SU-DHL-6 (cell line): ENCODE data around the gene PRKAG1.

Source experiments
- H2AFZ ChIP-seq: fragments of 200-600 bp; sonication (generic); 2 replicates; pipeline ENCODE4 v1.6.1; 2014; ENCODE audit warnings: low read depth, mild to moderate bottlenecking, moderate library complexity, mixed read lengths, antibody characterized with exemption, low read length; ENCODE audit not compliant: severe bottlenecking
- H3F3A ChIP-seq: fragments of 200-600 bp; shearing (Covaris generic); 2 replicates; pipeline ENCODE4 v1.6.0; 2016; ENCODE audit warnings: antibody characterized with exemption, mild to moderate bottlenecking; ENCODE audit not compliant: insufficient read depth
- H3K27ac ChIP-seq: fragments of 200-600 bp; sonication (generic); 2 replicates; pipeline ENCODE4 v1.5.1; 2016; ENCODE audit warnings: low read depth, mild to moderate bottlenecking, low read length, moderate library complexity, mixed read lengths
- H3K27me3 ChIP-seq: fragments of 200-600 bp; sonication (generic), shearing (Covaris generic); 2 replicates; pipeline ENCODE4 v1.6.0; 2014; ENCODE audit warnings: mild to moderate bottlenecking, low read length
- H3K36me3 ChIP-seq: fragments of 200-600 bp; sonication (generic); 2 replicates; pipeline ENCODE4 v1.6.1; 2014; ENCODE audit warnings: mild to moderate bottlenecking, low read length, mixed read lengths
- H3K4me2 ChIP-seq: fragments of 300-600, 200-600 bp; shearing (Covaris generic), sonication (generic); 2 replicates; pipeline ENCODE4 v1.6.0; 2014; ENCODE audit warnings: low read length, low read depth, mild to moderate bottlenecking; ENCODE audit not compliant: poor library complexity, severe bottlenecking
- H3K4me3 ChIP-seq: fragments of 200-600 bp; sonication (generic); 2 replicates; pipeline ENCODE4 v1.5.1; 2014; ENCODE audit warnings: antibody characterized with exemption, low read length, mild to moderate bottlenecking, mixed read lengths; ENCODE audit not compliant: insufficient read depth, poor library complexity, severe bottlenecking
- H3K79me2 ChIP-seq: fragments of 200-600 bp; sonication (generic); 2 replicates; pipeline ENCODE4 v1.6.1; 2014; ENCODE audit warnings: mild to moderate bottlenecking, low read length, moderate library complexity; ENCODE audit not compliant: insufficient read depth
- H3K9ac ChIP-seq: fragments of 200-600 bp; sonication (generic); 2 replicates; pipeline ENCODE4 v1.7.0; 2014; ENCODE audit warnings: mild to moderate bottlenecking, low read length
- H3K9me2 ChIP-seq: fragments of 200-600 bp; sonication (generic); replicated peaks from 2 replicates; pipeline ENCODE4 v1.6.1; 2014; ENCODE audit warnings: low read length; ENCODE audit not compliant: insufficient read depth
- H3K9me3 ChIP-seq: fragments of 200-600 bp; sonication (generic); 2 replicates; pipeline ENCODE4 v1.6.1; 2014; ENCODE audit warnings: low read length, mixed read lengths; ENCODE audit not compliant: insufficient read depth
- H4K20me1 ChIP-seq: fragments of 200-600 bp; sonication (generic); 2 replicates; pipeline ENCODE4 v1.6.1; 2014; ENCODE audit warnings: low read depth, mild to moderate bottlenecking, antibody characterized with exemption, low read length, moderate library complexity, mixed read lengths
- EZH2phosphoT487 ChIP-seq: fragments of 200-600 bp; sonication (generic), shearing (Covaris generic); conservative IDR thresholded peaks from 2 replicates; pipeline ENCODE4 v1.6.1; 2018; ENCODE audit warnings: mild to moderate bottlenecking, antibody characterized with exemption, low read length, moderate library complexity, mixed read lengths
- TF ChIP-seq, protein P1 (sequence below): fragments of 200-600 bp; sonication (generic); IDR thresholded peaks from one replicate; pipeline ENCODE4 v1.5.1; 2017; ENCODE audit warnings: antibody characterized with exemption, mild to moderate bottlenecking, low read length, moderate library complexity; ENCODE audit not compliant: insufficient read depth, poor library complexity, severe bottlenecking

The PRKAG1 gene

DNA sequence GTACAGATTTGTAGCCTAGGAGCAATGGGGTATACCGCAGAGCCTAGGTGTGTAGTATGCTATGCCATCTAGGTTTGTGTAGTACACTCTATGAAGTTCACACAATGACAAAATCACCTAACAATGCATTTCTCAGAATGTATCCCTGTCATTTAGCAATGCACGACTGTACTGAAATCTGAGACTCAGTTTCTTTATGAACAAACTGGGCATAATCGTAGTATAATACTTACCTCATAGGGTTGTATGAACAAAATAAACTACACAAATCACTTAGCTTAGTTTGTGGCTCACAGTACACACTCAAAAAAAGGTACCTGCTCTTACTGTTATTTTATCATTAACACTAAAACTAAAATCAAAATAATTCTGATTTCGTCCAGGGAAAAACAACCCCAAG lies 6.9 kb upstream of the PRKAG1 start:
- no peaks in the 10 kb centered on the region for H3K9me2 ChIP-seq
- H4K20me1 ChIP-seq: no peaks in the 10 kb centered on the region
- no peak overlapping the region for H3K27ac ChIP-seq
- no peaks in the 10 kb centered on the region for H3K79me2 ChIP-seq
- H3K36me3 ChIP-seq: no peaks in the 10 kb centered on the region; the same call in 1 of the 2 replicates
- H3F3A ChIP-seq: peaks cover 8% of the 10 kb centered on the region
- H3K4me3 ChIP-seq: no peak overlapping the region
- H2AFZ ChIP-seq: no peak overlapping the region
- no peak overlapping the region for H3K9ac ChIP-seq
- H3K4me2 ChIP-seq: no peak overlapping the region
- TF ChIP-seq, protein P1, sequence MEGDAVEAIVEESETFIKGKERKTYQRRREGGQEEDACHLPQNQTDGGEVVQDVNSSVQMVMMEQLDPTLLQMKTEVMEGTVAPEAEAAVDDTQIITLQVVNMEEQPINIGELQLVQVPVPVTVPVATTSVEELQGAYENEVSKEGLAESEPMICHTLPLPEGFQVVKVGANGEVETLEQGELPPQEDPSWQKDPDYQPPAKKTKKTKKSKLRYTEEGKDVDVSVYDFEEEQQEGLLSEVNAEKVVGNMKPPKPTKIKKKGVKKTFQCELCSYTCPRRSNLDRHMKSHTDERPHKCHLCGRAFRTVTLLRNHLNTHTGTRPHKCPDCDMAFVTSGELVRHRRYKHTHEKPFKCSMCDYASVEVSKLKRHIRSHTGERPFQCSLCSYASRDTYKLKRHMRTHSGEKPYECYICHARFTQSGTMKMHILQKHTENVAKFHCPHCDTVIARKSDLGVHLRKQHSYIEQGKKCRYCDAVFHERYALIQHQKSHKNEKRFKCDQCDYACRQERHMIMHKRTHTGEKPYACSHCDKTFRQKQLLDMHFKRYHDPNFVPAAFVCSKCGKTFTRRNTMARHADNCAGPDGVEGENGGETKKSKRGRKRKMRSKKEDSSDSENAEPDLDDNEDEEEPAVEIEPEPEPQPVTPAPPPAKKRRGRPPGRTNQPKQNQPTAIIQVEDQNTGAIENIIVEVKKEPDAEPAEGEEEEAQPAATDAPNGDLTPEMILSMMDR: no peak
- no peak for TF ChIP-seq EZH2phosphoT487
- H3K9me3 ChIP-seq: no peaks in the 10 kb centered on the region
- H3K27me3 ChIP-seq: no peaks in the 10 kb centered on the region

DNA sequence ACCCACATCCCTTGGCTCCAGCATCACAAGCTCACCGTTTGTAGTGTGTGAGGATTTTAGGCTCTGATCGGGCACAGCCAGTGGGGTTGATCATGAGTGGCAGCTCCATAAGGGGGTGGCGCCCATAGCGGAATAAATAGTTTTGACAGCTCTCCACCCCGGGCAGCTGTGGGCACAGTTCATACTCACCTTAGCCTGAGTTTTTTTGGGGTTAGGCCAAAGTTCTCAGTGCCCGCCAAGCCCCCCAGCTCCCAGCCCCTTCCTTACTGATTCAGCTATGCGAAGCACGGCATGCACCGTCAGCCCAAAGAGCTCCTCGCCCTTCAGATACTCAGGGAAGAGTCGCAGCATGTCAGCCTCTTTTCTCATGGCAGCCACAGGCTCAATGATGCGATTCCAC lies 6.0 kb upstream of the PRKAG1 start:
- TF ChIP-seq EZH2phosphoT487: no peak
- H3K27ac ChIP-seq: no peak overlapping the region
- H3K9ac ChIP-seq: no peak overlapping the region
- no peak overlapping the region for H3K4me2 ChIP-seq
- no peaks in the 10 kb centered on the region for H3K27me3 ChIP-seq
- no peak overlapping the region for H3K4me3 ChIP-seq
- no peak overlapping the region for H2AFZ ChIP-seq
- H4K20me1 ChIP-seq: no peaks in the 10 kb centered on the region
- H3F3A ChIP-seq: peaks cover 12% of the 10 kb centered on the region
- H3K36me3 ChIP-seq: no peaks in the 10 kb centered on the region; the same call in 1 of the 2 replicates
- no peaks in the 10 kb centered on the region for H3K79me2 ChIP-seq
- no peaks in the 10 kb centered on the region for H3K9me3 ChIP-seq
- H3K9me2 ChIP-seq: no peaks in the 10 kb centered on the region

DNA sequence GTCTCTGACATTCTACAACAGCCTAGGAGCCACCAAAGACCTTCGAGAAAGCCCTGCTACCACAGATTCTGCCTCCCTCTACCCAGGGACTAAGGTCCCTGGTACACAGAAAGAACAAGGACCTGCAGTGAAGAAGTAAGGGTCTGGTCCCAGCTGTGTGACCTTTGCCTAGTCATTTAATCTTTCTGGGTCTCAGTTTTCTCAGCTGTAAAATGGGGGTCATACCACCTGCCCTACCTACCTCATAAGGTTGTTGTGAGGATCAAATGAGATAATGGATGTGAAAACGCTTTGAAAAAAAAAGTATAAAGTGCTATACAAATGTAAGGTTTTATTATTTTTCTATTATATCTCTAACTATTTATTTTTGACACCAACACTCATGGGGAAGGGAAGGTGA lies 5.2 kb upstream of the PRKAG1 start:
- TF ChIP-seq, protein P1: no peak
- no peak for TF ChIP-seq EZH2phosphoT487
- Histone ChIP-seq H3K79me2 (no peaks in the 10 kb centered on the region), H3F3A (peaks cover 19% of the 10 kb centered on the region), H2AFZ (no peak overlapping the region), H3K4me2 (no peak overlapping the region), H3K9ac (no peak overlapping the region), H3K36me3 (no peaks in the 10 kb centered on the region; the same call in 1 of the 2 replicates), H3K9me2 (no peaks in the 10 kb centered on the region), H3K9me3 (no peaks in the 10 kb centered on the region), H4K20me1 (no peaks in the 10 kb centered on the region), H3K27ac (no peak overlapping the region), H3K27me3 (no peaks in the 10 kb centered on the region), H3K4me3 (no peak overlapping the region)

DNA sequence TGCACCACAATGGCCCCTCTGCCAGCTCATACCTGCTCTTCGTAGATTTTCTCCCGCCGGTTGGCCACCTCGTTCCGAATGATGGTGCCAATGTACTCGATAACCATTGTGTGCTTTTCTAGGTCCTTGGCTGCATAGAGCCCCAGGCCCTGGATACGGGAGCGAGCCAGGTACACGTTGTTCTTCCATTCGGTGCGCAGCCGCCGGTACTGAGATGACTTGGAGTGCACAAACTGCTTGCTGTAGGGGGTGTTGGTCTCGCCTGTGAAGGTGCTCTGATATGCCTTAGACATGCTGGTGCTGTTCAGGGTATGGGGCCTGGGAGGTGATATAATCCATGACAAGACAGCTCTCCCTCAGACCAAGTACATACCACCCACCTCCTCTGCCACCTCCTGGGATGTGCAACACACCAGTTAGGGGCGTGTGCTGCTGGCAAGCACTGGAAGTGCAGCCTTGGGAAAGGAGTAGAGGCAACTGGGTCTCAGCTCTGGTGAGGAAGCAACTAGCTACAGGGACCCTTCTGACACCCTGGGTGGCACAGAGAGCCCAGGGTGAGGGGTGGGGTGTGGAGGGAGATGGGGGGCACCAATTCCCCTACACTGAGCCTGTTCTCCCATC lies 4.1 kb upstream of the PRKAG1 start:
- Histone ChIP-seq H3K9me2 (no peaks in the 10 kb centered on the region), H3K9me3 (no peaks in the 10 kb centered on the region), H3K4me3 (no peak overlapping the region), H3K27ac (no peak overlapping the region), H2AFZ (no peak overlapping the region), H4K20me1 (no peaks in the 10 kb centered on the region), H3F3A (peaks cover 20% of the 10 kb centered on the region), H3K36me3 (no peaks in the 10 kb centered on the region), H3K79me2 (0 out of 2 replicates have a peak, but pooled peaks cover 6% of the 10 kb centered on the region), H3K27me3 (no peaks in the 10 kb centered on the region), H3K4me2 (no peak overlapping the region), H3K9ac (no peak overlapping the region)
- TF ChIP-seq EZH2phosphoT487: no peak
- TF ChIP-seq, protein P1: no peak
